SW 1271 (cell line): ENCODE measurements around the gene KIF1A.

Experiments used
- DNase-seq, 2 experiments: peaks; one replicate each; lab custom pipeline; 2025; lab: John Stamatoyannopoulos, UW

The KIF1A gene

DNA sequence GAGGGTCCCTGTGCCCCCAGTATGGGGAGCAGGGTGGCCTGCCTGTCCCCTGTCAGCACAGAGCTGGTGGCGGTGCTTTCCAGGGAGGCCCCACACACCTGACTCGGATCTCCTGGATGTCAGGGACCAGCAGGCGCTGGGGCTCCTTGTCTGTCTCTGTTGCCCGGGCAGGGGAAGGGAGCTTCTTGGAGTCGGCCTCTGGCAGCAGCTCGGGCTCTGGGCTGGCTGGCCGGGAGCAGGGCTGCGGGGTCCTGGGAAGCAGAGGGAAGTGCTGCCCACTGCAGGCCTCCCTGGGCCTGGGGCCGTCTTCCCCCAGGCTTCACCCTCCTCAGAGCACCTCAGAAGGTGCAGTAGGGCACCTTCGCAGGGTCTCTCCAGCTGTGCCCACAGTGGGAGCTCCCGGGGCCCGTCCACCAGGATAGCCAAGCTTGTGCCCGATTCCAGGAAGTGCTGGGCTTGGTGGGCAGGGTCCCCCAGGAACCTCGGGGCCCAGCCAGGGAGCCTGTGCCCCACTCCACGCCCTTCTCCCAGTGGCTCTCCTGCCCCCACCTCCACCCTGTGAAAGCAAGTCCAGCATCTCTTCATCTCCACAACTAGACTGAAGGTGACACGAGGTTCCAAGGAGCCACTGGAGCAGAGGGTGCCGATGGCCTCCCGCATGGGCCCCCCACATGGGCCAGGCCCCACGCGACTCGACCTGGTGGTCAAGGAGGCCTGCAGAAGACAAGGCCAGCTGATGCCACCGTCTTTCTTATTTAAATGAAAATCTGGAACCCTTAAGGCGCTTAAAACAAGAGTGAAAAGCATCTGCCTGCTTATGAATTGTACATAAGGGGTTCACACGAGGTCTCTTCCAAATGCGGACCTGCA lies 100.1 kb downstream of the KIF1A start:
- no peak for DNase-seq

DNA sequence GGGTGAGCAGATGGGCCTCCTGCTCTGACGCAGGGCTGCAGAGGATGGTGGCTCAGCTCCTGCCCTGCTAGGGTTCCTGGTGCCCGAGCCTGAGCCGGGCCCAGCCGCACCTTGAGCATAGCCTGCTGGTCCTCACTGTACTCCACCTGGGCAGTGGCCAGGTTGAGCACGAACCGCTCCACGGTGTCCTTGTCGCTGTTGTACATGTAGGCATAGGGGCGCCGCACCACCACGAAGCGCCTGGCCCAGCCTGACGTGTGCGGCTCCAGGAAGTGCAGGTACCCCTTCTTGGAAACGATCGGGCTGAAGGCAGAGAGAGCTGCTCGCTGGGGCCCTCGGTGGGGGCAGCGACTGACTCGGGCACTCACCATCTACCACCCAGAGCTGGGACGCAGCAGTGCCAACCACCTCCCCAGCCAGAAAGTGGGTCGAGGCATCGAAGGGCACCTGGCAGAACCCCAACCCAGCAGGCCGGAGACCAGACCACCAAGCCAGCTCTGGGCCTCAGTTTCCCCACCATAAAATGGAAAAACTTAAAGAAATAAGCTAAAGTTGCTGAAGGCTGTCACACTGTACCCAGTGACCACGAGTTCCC lies 101.0 kb downstream of the KIF1A start:
- no peak for DNase-seq

DNA sequence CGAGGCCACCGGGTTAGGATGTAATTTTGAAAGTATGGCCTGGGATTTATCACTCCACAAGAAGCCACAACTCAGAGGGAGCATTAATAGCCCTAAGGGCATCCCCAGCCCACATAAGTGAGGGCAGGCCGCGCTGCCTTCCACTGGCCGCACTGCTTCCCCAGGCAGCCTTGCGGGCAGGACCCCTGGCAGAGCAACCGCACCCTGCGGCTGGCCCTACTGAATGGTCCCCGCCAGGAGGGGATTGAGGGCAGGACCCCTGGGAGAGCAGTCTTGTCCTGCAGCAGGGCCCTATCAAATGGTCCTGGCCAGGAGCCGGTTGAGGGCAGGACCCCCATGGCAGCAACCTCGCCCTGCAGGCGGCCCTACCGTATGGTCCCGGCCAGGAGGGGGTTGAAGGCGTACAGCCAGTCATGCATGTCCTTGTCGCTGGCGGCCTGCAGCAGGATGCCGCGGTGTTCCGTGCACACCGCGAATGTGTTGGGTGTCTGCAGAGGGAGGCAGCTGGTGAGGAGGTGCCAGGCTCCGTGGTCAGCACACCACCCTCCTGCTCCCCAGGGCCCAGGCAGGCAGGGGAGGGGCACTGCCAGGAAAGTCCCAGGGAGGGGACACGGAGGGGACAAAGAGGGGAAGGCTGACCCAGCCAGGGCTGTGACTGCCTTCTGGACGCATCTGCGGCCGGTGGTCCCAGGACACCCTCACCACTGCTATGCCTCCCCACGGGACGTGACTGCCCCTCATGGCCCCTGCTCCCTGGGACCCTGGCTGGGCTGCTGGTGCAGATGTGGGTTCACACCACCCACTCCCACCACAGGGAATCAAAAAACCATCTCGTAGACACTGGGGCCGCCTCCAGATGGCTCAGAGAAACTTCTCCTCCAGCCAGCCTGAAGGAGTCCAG lies 102.1 kb downstream of the KIF1A start:
- DNase-seq = no peak

DNA sequence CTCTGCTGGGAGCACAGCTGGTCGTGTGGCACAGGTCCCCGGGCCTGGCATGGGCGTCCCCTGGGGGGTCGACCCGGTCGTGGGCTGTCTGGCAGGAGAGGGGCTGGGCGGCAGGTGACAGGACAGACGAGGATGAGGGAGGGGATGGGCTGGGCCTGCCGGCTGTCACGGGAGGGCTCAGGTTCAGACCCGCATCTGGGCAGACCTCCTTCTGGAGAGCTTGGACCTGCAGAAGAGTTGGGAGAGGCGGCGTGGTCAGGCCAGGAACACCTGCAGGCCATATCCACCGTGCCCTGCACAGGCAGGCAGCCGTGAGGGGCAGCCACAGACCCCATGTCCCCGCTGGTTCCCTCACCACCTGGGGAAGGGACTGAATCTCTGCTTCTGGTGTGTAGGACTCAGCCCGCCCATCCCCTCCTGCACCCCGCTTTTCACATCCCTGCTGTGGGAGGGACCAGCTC lies 102.8 kb downstream of the KIF1A start:
- no peak for DNase-seq

DNA sequence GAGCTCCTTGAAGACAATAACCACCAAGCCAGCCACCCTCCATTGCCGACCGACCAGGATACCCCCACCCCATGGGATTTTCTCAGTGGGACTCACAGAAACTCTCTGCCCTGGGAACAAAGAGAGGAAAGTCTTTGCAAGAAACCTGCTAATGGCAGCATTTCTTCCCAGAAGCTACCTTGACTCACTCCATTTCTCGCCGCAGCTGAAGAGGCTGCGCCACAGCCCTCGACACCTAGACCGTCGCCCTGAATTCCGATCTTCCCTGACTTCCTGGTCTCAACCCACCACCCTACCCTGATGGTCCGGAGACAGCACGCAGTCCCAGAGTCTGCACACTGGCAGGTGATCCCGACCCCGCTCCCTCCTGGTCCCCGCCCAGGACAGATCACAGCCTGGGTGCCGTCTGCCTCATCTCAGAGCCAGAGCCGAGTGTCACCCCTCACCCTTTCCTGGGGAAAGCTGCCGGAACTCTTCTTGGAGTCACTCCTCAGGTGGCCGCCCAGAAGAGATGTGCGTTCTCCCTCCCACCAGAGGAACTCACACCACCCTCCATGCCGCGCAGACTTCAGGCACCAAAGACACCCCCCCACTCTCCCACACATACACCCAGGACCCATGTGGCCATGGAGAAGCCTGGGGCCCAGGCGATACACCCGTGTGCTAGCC lies 103.8 kb downstream of the KIF1A start:
- DNase-seq = no peak

DNA sequence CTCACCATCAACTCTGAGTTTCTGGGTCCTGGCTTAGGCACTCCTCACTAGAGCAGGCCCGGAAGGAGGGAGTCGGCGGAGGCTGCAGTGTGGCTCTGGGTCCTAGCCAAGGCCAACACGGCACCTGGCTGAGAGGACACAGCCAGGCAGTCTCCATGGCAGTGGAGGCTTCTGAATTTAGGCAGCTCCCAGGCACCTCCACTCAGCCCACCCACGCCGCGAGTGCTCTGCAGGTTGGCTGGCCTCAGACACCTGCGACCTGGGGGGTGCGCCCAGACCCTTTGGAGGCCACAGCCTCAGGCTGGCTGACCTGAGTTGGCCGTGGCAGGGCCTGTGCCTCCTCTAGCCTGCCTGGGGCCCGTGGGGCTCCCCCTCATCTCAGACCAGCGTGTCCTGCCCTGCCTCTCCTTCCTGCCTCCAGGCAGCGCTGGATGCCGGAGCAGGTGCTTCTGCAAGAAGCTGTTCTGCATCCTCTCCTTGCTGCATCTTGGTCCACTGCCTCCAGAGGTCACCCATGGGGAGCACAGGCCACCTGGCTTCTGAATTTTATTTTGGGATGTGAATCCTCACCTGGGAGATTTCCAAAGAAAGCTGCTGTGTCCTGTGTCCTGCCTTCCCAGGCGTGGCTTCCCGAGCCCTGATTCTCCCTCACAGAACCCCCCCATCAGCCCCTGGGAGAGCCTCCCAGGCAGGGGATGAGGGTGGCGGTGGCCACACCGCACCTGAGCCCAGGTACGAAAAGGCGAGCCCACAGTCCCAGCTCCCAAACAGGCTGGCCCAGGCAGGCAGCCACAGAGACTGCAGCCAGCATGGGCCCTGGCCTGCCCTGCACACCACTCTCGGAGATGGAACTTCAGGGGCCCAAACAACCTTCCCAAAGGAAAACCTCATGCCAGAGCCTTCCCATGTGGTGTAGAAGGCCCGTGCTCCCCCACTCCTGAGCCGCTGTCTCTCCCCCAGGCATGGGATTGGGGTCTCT lies 105.0 kb downstream of the KIF1A start:
- no peak for DNase-seq

DNA sequence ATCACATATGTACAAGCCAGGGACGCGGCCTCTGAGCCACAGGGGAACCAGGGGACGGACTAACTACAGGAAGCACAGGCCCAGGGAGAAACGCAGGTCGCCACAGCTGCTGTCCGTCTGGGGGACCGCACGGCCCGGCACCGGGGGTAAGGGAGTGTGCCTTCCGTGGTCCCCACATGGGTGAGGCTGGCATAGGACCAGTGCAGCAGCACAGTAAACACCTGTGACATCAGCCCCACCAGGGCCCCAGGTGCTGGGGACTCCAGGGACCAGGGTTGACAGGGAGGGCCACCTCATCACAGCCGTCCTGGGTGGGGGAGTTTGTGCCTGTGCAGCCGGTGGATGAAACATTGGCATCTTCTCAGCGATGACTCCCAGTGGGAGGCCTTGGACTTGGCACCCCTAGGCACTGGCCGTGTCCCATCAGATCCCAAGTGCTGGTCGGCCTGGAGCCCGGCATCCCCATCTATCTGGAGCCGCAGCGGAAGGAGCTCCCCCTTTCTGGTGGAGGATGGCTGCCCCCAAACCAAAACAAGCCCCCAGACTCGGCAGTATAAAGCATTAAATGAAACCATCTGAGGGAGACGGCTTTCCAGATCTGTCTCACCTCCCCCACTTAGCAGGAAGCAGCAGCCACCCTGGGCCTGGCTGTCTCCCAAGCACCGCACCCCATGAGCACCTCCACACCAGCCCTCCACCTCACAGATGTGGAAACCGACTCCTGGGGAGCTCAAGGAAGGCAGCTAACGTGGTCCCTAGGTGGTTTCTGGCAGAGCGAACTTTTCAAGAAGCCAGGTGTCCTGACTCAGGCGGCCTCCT lies 105.9 kb downstream of the KIF1A start:
- no peak for DNase-seq

DNA sequence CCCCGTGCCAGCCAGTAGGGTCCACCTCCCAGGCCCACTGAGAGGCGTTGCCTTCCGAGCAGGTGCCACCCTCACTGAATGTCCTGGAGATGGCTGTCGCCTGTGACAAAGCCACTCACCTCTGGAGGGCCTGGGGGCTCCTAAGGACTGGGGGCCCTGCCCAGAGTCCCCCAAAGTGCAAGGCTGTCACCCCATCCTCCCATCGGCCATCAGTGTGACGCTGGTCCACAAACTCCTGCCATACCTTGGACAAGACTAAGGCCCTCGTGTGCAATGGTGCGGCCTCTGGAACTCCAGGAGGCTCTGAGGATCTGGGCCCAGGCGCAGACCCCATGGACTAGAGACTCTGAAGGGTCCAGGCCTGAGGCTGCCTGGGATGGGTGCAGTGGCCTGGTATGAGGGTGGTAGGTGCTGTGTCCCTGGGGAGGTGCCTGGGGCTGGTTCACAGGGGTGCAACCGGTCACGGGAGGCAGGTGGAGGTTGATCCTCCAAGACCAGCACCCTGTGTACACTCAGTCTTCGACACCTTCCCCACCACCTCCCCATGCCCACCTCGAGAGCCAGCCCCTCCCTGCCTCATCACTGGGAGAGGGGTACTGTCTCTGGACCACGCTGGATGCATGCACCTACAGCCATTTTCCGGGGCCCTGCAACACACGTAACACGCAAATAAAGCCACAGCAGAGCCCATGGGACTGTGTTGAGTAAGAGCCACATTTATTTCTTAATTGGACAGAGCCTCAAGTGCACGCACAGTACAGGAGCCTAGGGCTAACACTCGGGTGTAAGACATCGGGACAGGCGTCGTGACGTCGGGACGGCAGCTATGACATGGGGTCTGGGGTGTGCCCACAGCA lies 106.7 kb downstream of the KIF1A start:
- DNase-seq = no peak

DNA sequence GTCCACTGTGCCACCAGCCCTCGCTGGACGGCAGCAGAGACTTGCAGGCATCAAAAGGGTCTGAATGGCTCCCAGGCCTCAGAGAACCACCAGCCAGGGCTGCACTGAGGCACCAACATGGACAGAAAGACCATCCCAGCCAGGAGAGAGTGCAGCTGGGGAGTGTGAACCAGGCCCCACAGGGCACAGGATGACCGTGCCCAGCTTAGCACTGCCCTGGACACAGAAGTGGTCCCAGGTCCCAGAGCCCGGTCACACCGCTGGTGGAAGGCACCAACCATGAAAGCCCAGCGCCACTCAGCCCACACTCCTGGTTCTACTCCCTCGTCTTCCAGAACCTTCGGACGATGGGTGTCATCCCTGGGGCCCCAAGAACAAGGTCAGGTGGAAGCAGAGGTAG lies 107.9 kb downstream of the KIF1A start:
- DNase-seq = no peak

DNA sequence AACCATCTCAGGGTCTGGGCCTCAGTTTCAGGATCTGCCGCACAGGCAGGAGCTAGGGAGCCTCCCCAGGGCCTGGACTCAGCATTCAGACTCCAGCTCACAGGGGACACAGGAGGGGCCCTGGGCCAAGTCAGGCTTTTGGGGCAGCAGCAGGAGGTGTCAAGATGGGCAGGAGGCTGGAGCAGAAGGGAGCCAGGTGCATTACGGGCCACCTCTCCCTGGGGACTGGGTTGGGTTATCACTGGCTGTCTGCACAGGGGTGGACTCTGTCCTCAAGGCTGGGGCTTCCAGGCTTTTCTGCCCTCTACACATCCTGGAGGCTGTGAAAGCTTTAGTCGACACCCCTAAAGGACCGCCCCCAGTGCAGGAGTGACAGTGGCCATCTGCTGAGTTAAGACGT lies 108.3 kb downstream of the KIF1A start:
- no peak for DNase-seq

DNA sequence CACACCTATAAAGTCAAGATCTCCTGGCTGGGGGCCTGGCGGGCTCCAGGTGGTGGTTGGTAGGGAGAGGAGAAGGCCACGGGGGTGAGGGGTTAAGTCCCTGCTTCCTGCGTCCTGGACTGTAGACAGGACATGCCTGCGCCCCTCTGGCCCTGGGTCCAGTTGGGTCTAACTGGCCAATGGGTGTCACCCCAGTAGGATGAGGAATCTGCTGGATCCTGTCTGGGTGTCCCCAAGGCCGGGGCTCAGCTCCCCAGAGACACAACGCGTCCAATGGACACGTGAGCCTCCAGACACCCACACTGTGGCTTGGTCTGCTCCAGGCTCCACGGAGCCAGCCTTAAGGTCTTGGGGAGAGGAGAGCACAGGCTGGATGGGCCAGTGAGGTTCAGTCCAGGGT lies 108.7 kb downstream of the KIF1A start:
- DNase-seq = no peak

DNA sequence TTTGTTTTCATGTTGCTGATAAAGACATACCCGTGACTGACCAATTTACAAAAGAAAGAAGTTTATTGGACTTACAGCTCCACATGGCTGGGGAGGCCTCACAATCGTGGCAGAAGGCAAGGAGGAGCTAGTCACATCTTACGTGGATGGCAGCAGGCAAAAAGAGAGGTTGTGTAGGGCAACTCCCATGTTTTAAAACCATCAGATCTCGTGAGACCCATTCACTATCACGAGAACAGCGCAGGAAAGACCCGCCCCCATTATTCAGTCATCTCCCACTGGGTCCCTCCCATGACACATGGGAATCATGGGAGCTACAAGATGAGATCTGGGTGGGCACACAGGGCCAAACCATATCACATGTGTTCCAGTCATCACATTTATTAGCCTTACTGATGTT lies 111.6 kb downstream of the KIF1A start:
- DNase-seq = no peak

DNA sequence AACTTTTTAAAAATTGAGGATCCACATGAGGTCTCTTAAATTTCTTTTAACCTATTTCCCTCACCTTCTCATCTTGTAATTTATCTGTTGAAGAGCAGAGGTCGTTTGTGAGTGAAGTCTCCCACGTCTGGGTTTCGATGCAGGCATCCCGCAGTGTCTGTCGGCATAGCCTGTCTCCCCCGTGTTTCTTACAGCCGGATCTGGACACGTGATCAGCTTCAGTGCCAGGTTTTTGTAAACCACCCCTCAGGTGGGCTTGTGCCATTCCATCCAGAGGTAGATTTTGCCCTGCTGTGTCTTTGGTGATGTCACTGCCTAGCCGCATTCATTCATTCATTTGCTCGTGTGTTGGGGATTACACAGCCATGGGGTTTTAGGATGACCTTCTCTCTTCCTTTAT lies 112.2 kb downstream of the KIF1A start:
- no peak for DNase-seq

DNA sequence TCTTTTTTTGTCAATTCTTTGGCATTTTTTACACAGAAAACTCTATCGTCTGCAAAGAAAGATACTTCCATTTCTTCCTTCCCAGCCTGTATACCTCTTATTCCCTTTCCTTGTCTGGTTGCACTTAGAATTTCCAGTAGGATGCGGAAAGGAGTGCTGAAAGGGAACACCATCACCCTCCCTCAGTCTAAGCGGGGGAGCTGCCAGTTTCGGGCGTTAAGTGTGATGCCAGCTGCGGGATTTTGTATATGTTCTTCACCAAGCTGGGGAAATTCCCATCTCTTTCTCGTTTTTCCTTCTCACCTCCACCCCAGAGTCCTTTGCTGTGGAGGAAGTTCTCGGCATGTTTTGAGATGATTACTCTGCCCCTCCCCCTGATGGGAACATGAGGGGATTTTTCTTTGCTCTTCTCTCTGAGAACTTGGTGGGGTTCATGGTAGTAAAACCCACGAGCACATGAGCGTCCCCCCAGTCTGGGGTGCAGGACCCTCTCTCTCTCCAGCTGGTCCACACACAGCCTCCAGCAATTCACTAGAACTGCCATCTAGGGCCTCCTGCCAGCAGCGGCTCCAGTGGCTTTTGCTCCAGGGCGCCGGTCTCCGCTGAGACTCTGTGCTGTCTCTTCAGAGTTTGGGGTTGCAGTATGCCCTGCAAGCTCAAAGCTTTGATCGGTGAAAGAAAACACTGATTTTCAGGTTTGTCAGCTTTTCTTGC lies 112.8 kb downstream of the KIF1A start:
- DNase-seq = no peak

DNA sequence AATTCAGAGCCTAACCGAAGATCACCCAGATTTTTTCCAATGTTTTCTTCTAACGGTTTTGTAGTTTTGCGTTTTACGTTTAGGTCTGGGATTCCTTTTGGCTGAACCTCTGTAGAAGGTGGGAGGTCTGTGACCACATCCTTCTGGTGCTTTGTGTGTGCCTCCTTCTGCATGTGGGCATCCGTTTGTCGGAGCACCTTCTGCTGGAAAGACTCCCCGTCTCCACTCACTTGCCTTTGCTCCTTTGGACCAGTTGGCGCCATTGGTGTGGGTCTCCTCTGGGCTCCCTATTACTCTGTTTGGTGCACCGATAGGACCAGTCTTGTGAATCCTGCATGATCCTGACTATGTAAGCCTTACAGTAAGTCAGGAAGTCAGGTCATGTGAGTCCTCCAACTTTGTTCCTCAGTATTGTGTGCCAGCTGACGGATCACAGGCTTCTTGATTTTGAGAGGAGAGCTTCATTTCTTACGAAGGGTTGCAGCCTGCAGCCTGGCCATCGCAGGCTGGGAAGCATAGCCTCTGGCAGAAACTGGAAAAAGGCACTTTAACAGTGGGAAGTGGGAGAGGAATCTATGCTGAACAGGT lies 114.7 kb downstream of the KIF1A start:
- DNase-seq = no peak

DNA sequence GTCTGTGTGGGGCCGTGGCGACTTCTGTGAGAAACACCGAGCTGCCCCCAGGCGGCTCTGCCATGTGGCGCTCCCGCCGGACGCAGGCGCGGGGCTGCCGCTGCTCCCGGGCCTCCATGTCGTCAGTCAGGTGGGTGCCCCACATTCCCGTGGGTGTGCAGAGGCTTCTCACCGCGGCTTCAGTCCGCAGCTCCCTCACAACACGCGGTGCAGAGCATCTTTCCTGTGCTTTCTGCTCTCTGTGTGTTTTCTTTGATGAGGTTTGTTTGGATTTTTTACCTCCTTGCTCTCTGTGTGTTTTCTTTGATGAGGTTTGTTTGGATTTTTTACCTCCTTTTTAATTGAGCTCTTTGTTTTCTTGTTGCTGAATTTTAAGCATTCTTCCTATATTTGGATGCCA lies 115.4 kb downstream of the KIF1A start:
- DNase-seq = no peak

DNA sequence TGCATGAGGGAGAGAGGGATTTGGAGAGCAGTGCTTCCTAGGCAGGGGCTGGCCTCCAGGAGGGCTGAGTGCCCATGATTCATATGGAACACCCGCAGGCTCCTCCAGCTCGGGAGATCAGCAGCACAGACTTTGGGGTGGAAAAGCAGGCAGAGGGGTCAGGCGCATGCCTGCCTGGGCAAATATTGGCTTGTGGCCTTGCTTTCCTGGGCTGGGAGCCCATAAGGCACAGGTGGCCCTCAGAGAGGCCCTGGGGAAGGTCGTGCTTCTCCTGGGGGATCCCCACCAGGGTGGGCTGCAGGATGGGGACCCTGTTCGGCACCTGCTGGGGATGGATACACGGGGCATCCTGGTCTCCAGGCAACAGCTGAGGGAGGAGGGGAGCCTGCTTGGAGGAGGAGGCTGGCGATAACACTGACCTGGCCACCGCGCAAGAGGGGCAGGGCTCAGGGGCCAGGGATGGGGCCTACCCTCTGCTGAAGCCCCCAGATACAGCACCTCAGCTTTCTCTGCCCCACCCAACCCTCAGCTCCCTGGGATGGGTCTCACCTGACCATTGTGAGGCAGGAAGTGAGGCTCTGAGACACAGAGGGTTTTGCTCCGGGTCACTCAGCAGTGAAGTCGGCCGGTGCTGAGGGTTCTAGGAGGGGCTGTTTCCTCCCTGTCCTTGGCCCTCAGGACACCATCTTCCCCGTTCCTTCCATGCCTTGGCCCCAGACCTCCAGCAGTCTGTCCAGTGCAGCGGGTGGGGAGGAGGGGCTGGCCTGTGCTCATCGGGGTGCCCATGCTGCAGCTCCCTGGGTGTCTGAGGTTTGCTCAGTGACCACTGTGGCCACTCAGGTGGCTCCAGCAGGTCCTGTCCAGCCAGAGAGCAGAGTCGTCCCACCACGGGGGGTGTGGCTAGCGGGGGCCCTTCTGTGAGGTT lies 116.3 kb downstream of the KIF1A start:
- DNase-seq = no peak
